Psoas muscle (tissue), 8 donors: ENCODE results near the gene ZCCHC14. TPM values are rescaled to one million over a fixed set of nuclear protein-coding genes. Genes with fewer than 3 reads are reported as not detected.
A peak's percentile ranks its signal among the peaks of the same experiment; 100 is the strongest.

Source experiments
- ATAC-seq, 4 donors: fragments of 200-7000 bp; cut with Tn5 transposase; one replicate each; pipeline ENCODE4 v1.9.1; 2020; ENCODE audit warnings: moderate library complexity in 3 of 4, mild to moderate bottlenecking in 2 of 4
- DNase-seq, 2 donors: peaks; one replicate each; pipeline ENCODE4 v3.0.0-alpha.2; 2020
- H3K27ac ChIP-seq: fragments of 200-600 bp; one replicate; pipeline ENCODE4 v1.8.0; 2022
- H3K27me3 ChIP-seq, 3 donors: fragments of 200-600 bp in 1 of 3; one replicate each; pipeline versions ENCODE4 v1.6.1 to v1.8.0; 2013 to 2022; ENCODE audit warnings: low read length in 2 of 3, mild to moderate bottlenecking in 2 of 3, moderate library complexity in 1 of 3; ENCODE audit not compliant: insufficient read depth in 3 of 3
- H3K36me3 ChIP-seq, 2 donors: fragments of 200-600 bp in 1 of 2; one replicate each; pipeline versions ENCODE4 v1.6.1 to v1.8.0; 2013 to 2022; ENCODE audit warnings: low read depth in 1 of 2, mild to moderate bottlenecking in 1 of 2, moderate library complexity in 1 of 2; ENCODE audit not compliant: insufficient read depth in 1 of 2
- H3K4me1 ChIP-seq: fragments of 200-600 bp; one replicate; pipeline ENCODE4 v1.8.0; 2022
- H3K4me3 ChIP-seq: fragments of 200-600 bp; one replicate; pipeline ENCODE4 v1.8.0; 2022; ENCODE audit warnings: mild to moderate bottlenecking
- H3K9me3 ChIP-seq: fragments of 200-600 bp; one replicate; pipeline ENCODE4 v1.8.0; 2022
- CTCF ChIP-seq: fragments of 200-600 bp; IDR thresholded peaks from one replicate; pipeline ENCODE4 v1.8.0; 2022; ENCODE audit warnings: antibody characterized with exemption
- WGBS, 3 donors: extraction: QIAGEN DNeasy Blood & Tissue Kit; methylation state at CpG; one replicate each; pipeline versions ENCODE4 v1.1.6 to v1.1.7; 2013; 5-methylcytosine and 5-hydroxymethylcytosine counted together
- intact Hi-C, 2 donors: fragments of 100-400 bp; cut with DNase I; formaldehyde crosslinking; loops; one replicate each; pipeline versions ENCODE4 v1.11.0 to v1.14.2; 2022
- polyA plus RNA-seq, 3 donors: library from polyadenylated mRNA; stranded (reverse); fragments of 200-250 nt; gene quantifications; one replicate each; pipeline ENCODE4 v1.2.3, GENCODE V29; 2013
- total RNA-seq, 4 donors: library from RNA; stranded (reverse); fragmentation: NEBNext Ultra II Directional in 2 of 4; extraction: Animal tissue kit (Norgen Biotek cat#: 25700) in 2 of 4; gene quantifications; one replicate each; pipeline versions ENCODE4 v1.2.1 to v1.2.4, GENCODE V29; 2021 to 2023
- donor health status: healthy with polysubstance abuse.
- donor health status: DM: no; HTN: no; CAD: no; lungs with moderate emphysema.
- donor health status: Bipolar disorder and iron deficiency.
- donor health status: healthy.
- donor health status: DM: yes; HTN: yes; CAD: no.
- donor health status: DM: no; HTN: no; CAD: no.
- donor health status: DM: no; HTN: no; CAD: no.
- donor health status: DM: yes; HTN: yes; CAD: no.

ZCCHC14 gene
- total and polyA plus RNA-seq, 7 donors = 5.8 to 17.3 (median 14.6) TPM

- H3K4me3 ChIP-seq = no peak overlapping the region
- DNase-seq (peak in 1 of 2 donors; percentile 38), ATAC-seq (no peak)
- no peak for TF ChIP-seq CTCF
- peaks cover 0 to 6% of the 10 kb centered on the region in 2 donors for H3K36me3 ChIP-seq
- WGBS, 3 donors = 40 to 62% (median 40%) methylated on average over 20 of the region's 20 CpGs
- peak overlapping the region; percentile 81 for H3K27ac ChIP-seq
- intact Hi-C loops = loop anchor here in 1 of 2 donors (5.0 kb wide), 1 partner anchor 44 kb away; no protein-coding TSS in a partner anchor
- H3K27me3 ChIP-seq = no peaks in the 10 kb centered on the region
- no peaks in the 10 kb centered on the region for H3K9me3 ChIP-seq
- peaks cover 63% of the 10 kb centered on the region for H3K4me1 ChIP-seq
Observed at GRCh38 chr16:87371261-87371866, 121.5 kb downstream of the ZCCHC14 start.

GRCh38 chr16:87369796-87370719 lies 122.8 kb downstream of the ZCCHC14 start:
- Histone ChIP-seq H3K36me3 (peaks cover 0 to 7% of the 10 kb centered on the region in 2 donors), H3K4me3 (no peak overlapping the region), H3K27me3 (no peaks in the 10 kb centered on the region), H3K4me1 (peaks cover 50% of the 10 kb centered on the region), H3K27ac (peak overlapping the region; percentile 81), H3K9me3 (no peaks in the 10 kb centered on the region)
- WGBS, 3 donors = 40 to 58% (median 41%) methylated on average over 16 of the region's 16 CpGs
- peak in 1 of 2 donors; percentile 80 for DNase-seq
- peak; percentile 77 to 88 (median 83) for ATAC-seq
- no peak for TF ChIP-seq CTCF
- intact Hi-C loops = loop anchor here in 1 of 2 donors (5.0 kb wide), 1 partner anchor 43 kb away; no protein-coding TSS in a partner anchor

GRCh38 chr16:87369117-87369765 lies 123.6 kb downstream of the ZCCHC14 start:
- DNase-seq = peak in 1 of 2 donors; percentile 19
- Histone ChIP-seq H3K27ac (peak overlapping the region; percentile 81), H3K4me3 (no peak overlapping the region), H3K9me3 (no peaks in the 10 kb centered on the region), H3K4me1 (peaks cover 54% of the 10 kb centered on the region), H3K27me3 (no peaks in the 10 kb centered on the region), H3K36me3 (peaks cover 0 to 7% of the 10 kb centered on the region in 2 donors)
- intact Hi-C loops = no loop called here
- TF ChIP-seq CTCF = no peak
- ATAC-seq = no peak
- WGBS, 3 donors = 75 to 80% (median 80%) methylated on average over 14 of the region's 14 CpGs

GRCh38 chr16:87368029-87368770 lies 124.6 kb downstream of the ZCCHC14 start:
- no peak for ATAC-seq
- TF ChIP-seq CTCF = no peak
- H3K9me3 ChIP-seq = no peaks in the 10 kb centered on the region
- no peak overlapping the region for H3K4me3 ChIP-seq
- H3K27ac ChIP-seq = peak overlapping the region; percentile 81
- H3K4me1 ChIP-seq = peaks cover 65% of the 10 kb centered on the region
- 33 to 42% (median 35%) methylated on average over 5 of the region's 5 CpGs for WGBS, 3 donors
- peak in 1 of 2 donors; percentile 8 for DNase-seq
- H3K27me3 ChIP-seq = no peaks in the 10 kb centered on the region
- H3K36me3 ChIP-seq = peaks cover 0 to 7% of the 10 kb centered on the region in 2 donors
- intact Hi-C loops = no loop called here
